Putamen (tissue), 1 donor: Measurements from ENCODE around the gene KRTAP5-4.
A peak's percentile ranks its signal among the peaks of the same experiment; 100 is the strongest.
"Not testable (repeated sequence)": the region's sequence is repeated elsewhere in the genome, so short reads cannot be mapped to it uniquely, and the experiment has no call there.

ENCODE experiments used
- DNase-seq: peaks from one replicate; pipeline ENCODE4 v3.0.0-alpha.2; 2016; ENCODE audit warnings: low spot score

Gene KRTAP5-4

DNA sequence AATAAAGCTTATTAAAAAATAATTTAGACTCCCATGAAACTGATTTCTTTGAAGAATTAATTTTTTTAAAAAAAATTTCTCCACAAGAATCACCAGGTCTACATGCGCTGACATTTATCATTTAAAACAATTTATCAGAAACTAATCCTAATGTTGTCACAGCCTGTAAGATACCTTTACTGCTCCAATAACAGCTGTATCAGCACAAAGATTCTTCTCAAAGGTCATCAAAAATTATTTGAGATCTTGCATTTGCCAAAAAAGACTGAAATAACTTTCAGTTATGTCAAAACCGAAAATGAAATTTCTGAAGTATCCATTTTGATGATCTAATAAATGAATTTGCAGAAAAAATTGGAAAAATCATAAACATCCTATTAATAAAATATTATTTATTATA is 15.7 kb upstream of the KRTAP5-4 start:
- DNase-seq = no peak

DNA sequence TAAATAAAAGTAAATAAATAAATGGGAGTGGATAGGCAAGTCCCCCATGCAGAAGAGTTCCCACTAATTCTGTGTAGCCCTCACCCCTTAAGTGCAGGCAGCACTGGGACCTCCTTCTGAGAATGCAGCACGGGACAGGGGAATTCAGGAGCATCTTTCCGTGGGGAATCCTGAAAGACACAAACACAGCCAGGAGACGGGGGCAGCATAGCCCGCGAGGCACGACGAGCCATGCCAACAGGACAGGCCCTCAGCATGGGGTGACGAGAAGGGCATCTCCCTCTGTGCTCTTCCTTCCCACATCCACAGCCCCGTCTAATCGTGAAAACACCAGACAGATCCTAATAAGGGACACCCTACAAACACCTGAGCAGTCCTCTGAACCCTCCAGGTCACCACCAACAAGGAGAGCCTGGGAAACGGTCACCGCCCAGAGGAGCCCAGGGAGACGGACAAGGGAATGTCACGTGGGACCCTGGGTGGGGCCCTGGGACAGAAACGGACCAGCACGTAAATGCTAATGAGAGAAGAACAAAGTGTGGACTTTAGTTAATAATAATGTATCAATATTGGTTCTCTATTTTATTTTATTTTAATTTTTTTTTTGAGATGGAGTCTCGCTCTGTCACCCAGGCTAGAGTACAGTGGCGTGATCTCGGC is 14.5 kb upstream of the KRTAP5-4 start:
- no peak for DNase-seq

DNA sequence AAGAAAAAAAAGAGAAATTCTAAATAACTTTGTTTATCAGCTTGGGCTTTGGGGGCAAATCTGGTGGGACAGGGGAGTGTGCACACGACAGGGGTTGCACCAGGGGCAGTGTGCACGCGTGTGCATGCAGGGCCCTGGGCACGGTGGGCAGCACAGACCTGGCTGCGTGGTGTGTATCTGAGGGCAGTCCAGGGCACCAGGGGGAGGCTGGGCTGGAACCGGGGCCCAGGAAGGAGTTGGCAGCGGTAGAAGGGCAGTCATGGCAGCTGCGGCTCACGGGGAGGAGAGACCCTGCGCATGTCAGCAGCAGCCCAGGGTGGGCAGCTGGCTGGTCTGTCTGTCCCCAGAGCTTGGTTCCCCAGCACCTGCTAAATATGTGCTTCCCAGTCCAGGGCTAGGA is 11.9 kb upstream of the KRTAP5-4 start:
- no peak for DNase-seq

DNA sequence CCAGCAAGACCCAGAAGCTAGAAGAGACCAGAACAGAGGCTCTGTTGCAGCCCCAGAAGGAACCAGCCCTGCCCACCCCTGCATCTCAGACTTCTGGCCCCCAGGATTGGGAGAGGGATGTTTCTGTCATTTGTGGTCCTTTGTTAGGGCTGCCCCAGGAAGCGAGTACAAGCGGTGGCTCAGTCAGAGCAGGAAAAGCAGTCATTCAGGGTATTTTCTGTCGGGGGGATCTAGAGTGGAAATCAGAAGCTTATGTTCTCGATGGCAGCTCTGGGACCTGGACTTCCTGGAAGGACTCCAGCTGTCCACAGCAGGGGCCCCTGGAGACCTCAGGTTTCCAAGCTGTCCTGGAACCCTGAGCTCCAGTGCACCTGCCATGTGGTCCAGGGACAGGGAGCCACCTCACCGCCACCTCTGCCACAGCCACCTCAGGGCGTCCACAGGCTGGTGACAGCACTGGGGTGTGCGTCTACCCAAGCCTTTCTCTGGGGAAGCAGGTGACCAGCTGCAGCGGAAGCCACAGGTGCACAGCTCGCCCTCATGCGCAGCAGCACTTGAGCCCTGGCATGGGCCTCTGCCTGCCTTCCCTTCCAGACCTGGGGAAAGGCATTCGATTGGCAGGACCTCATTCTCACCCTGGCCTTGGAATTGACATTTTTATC is 10.2 kb upstream of the KRTAP5-4 start:
- DNase-seq = no peak

DNA sequence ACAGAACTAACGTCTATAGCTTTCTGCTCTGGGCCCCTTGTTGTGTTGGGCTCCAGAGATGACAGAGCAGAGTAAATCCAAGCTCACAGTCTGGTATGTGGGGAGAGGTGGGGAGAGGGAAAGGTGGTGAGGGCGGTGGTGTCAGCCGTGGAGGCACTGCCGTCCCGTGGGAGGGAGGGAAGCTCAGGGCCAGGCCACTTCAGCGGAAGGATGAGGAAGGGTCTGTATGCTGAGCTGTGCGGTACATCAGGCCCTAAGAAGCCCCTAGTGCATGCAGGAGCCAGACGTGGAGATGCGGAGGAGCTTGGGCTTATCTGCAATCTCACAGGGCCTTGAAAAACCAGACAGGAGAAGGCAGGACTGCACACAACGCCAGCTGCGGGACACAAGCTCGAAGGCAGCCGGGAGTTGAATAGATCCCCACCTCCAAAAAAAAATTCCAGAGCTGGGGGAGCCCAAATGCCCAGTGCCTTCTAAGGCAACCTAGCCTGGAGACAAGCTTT is 9.2 kb upstream of the KRTAP5-4 start:
- DNase-seq = no peak

DNA sequence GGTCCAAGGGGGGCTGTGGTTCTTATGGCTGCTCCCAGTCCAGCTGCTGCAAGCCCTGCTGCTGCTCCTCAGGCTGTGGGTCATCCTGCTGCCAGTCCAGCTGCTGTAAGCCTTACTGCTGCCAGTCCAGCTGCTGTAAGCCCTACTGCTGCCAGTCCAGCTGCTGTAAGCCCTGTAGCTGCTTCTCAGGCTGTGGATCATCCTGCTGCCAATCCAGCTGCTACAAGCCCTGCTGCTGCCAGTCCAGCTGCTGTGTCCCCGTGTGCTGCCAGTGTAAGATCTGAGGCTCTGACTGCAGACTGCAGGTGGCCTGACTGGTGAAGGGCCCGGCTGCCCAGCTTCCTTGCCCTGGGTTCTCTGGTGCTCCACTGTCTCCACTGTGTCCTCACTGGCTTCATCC is 8.3 kb upstream of the KRTAP5-4 start:
- no peak for DNase-seq

DNA sequence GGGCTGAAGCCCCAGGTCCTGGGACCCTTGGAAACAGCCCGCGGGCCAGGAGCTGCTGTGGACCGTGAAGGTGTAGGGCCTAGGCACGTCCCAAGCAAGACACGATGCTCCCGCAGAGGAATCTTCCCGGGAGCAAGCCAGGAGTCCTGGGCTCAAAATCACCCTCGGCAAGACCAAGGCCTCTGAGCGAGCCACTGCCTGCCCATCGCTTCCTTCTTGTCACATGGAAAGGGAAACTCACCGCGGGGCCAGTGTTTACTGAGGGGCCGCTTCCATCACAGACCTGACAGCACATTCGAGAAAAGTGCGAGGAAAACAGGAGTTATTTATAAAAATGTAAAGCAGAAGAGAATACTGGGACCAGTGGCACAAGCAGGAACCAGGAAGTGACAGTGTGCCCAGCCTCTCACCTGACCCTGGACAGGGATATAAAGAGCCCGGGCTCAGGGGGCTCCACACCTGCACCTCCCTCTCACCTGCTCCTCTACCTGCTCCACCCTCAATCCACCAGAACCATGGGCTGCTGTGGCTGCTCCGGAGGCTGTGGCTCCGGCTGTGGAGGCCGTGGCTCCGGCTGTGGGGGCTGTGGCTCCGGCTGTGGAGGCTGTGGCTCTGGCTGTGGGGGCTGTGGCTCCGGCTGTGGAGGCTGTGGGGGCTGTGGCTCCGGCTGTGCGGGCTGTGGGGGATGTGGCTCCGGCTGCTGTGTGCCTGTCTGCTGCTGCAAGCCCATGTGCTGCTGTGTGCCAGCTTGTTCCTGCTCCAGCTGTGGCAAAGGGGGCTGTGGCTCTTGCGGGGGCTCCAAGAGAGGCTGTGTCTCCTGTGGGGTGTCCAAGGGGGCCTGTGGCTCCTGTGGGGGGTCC is 7.6 kb upstream of the KRTAP5-4 start, which contains the start of gene KRTAP5-5:
Gene KRTAP5-5 (plus strand): TSS at position 450 of the 860 bp plus-strand sequence. CDS start 66 bp downstream, at position 516.
- DNase-seq = no peak

DNA sequence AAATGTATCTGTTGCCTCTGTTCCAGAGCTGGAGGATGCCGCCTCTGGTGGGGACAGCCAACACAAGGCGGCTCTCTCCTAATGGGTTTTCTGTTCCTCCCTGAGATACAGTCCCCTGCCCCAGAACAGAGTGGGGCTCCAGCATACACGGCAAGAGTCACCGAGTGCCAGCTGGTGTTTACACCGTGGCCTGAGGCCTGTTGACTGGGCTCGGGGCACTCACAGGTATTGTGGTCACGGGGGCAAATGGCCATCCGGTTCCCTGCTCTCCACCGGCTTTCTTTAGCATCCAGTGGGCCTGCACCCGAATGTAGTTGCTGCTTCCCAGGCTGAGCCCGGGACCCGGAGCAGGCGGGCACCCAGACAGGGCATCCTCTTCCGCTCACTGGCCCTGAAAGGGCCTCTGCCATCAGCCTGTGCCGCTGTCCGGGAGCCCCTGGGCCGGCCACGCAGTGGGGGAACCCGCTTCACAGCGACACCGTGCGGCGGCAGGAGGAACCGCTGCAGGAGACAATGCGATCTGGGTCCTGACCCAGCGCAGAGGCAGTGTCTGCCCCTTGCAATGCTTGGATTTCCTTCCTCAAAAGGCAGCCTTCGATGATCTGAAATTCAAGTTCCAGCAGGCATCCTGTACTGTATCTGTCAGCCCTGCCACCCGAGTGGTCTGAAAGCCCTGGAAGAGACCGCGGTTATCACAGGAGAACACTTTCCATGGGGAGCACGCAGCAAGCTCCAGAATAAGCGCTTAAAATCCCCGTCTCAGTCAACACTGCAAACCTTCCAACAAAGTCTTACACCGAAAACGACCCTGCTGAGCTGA is 6.8 kb upstream of the KRTAP5-4 start:
- DNase-seq = peak; percentile 28

DNA sequence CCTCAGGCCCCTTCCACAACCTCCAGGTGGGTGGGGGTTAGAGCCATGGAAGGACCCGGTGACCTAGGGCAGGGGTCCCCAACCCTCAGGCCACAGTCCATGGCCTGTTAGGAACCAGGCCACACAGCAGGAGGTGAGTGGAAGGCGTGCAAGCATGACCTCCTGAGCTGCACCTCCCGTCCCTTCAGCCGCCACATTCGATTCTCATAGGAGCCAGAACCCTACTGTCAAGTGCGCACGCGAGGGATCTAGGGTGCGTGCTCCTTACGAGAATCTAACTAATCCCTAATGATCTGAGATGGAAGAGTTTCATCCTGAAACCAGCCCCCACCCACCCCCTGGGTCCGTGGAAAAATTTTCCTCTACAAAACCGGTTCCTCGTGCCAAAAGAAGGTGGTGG is 3.6 kb upstream of the KRTAP5-4 start:
- no peak for DNase-seq

DNA sequence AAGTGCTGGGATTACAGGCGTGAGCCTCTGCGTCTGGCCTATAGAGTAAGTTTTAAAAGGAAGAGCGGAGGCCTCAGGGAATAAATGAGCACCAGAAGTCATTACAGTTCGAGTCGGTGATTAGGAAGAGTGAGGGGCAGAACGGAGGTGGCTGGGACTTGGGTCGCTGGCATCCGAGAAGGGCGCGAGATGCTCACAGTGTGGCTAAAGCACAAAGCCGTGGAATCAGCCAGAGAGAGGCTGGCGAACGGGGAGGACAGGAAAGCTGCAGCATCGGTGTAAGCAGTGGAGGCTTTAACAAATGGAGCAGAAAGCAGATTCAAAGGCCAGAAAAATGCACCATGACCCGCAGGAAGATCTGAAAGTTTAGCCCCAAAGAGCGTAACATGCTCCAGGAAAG is 2.7 kb upstream of the KRTAP5-4 start:
- no peak for DNase-seq

DNA sequence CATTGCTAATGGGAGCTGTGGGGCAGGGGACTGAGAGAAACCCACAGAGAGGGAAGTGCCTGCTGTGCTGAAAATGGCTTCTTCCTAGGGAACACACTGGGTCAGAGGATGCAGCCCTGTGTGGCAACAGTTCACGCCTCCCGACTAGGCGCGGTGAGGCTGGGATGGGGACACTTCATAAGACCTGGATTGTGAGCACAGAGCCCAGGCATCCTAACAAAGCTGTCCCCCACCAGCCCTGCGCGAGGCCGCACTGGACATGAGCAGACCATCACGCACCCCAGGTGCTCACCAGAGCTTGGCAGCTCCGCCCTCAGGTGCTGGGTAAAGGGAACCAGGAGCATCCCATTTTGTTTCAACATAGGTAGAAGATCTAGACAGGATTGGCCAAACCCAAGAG is 1.8 kb upstream of the KRTAP5-4 start:
- DNase-seq = no peak

DNA sequence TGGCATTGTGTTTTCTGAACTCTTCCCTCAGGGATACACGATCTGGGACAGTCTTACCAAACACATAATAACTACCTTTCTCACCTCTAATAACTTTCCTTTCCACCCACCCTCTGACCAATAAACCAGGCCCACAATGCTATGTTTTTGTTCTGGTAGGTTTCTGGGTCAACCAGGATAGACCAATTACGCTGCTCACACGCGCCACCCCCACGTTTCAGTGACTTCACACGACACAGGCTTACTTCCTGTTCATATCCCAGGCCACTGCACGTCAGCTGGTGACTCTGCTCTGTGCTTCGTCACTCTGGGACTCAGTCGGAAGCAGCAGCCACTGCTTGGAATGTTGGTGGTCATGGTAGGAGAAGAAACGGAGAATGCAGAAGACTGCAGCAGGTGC is 2.5 kb downstream of the KRTAP5-4 start:
- DNase-seq = no peak

DNA sequence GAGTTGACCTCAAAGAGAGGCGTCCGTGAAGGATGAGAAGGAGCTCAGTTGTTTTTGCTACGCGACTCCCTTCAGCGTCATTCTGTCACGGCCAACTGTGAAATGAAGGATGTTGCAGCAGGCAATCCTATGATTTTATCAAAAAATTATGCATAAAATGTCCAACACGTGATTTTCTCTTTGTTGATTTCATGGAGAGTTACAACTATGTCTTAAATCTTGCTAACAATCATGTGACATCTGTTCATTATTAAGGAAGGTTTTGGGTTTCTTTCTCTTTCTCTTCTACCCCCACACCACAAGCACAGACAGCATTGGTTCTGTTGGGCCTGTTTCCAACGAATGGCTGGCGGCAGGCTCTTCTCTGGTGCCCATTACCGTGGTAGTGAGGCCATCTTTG is 3.7 kb downstream of the KRTAP5-4 start:
- DNase-seq = no peak

DNA sequence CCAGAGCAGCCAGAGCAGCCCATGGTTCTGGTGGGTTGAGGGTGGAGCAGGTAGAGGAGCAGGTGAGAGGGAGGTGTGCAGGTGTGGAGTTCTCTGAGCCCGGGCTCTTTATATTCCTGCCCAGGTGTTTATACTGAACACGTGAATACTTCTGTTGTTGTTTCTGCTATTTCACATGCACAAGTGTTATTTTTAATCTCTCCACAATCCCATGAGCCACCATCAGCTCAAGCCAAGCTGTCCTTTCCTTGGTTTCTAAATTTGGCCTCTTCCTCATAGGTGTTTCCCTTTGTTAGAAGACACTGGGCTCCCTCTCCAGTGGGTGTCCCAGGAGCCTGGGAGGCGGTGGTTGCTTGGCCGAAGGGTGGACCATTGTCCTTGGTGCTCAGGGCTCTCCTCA is 13.6 kb downstream of the KRTAP5-4 start, which contains the start of gene KRTAP5-3:
Gene KRTAP5-3 (minus strand): TSS at position 101 of the 400 bp plus-strand sequence. CDS start 78 bp downstream, at position 23.
- DNase-seq = no peak

DNA sequence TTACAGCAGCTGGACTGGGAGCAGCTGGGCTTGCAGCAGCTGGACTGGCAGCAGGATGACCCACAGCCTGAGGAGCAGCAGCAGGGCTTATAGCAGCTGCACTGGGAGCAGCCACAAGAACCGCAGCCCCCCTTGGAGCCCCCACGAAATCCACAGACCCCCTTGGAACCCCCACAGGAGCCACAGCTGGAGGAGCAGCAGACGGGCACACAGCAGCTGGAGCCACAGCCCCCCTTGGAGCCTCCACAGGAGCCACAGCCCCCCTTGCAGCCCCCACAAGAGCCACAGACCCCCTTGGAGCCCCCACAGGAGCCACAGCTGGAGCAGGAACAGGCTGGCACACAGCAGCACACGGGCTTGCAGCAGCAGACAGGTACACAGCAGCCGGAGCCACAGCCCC is 14.0 kb downstream of the KRTAP5-4 start:
- DNase-seq = not testable (repeated sequence)

DNA sequence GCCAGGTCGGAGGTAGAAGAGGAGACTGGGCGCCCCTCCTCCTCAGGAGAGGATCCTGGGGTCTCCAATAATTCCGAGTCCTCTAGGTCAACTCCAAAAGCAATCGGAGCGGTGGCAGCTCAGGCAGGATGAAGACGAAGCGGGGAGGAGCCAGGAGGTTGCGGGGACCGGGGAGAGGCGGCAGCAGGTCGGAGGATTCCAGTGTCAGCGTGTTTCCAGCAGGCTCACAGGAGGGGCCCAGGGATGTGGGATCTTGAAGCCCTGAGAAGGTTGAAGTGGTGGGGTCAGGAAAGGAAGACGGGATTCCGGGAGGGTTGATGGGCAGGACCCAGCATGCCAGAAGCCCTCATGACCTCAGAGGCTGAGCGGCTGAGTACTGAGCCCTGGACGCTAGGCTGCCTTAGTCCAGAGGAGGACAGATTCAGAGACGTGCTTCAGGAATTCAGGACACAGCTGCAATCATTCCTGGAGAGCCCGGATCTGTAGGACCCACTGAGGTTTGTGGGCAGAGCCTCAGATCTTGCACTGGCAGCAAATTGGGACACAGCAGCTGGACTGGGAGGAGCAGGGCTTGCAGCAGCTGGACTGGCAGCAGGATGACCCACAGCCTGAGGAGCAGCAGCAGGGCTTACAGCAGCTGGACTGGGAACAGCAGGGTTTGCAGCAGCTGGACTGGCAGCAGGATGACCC is 14.6 kb downstream of the KRTAP5-4 start:
- DNase-seq = not testable (repeated sequence)

DNA sequence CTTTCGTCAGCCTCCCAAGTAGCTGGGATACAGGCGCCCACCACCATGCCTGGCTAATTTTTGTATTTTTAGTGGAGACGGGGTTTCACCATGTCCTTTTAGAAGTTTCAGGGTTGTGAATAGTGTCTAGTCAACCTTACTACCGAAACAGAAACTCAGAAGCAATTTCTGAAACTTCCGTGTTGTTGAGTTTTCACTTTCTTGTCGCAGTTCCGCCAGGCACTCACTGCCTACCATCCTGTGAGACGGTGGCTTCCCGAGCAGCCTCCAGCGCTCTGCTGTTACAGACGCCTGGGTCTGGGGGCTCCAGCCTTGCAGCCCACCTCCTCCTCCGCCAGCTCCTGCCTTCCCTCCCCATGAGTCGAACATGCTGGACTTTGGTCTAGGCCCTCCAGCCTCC is 16.0 kb downstream of the KRTAP5-4 start:
- not testable (repeated sequence) for DNase-seq

DNA sequence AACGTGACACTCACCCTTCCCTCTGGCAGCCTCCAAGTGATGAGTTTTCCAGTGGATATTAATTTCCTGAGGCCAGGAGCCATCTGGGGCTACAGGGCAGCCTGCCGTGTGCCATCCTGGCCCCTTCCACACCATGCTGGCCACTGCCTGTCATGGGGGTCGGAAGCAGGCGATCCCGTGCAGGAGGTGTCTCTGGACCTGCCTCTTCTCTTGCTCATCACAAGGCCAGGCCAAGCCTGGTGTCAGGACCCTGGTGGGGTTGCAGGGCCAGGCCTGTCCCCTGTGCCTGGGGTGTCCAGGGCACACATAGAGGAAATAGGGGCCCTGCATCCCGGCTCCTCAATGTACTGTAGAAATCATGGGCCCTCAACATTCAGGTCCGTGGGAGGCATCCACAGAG is 17.2 kb downstream of the KRTAP5-4 start:
- DNase-seq = no peak

DNA sequence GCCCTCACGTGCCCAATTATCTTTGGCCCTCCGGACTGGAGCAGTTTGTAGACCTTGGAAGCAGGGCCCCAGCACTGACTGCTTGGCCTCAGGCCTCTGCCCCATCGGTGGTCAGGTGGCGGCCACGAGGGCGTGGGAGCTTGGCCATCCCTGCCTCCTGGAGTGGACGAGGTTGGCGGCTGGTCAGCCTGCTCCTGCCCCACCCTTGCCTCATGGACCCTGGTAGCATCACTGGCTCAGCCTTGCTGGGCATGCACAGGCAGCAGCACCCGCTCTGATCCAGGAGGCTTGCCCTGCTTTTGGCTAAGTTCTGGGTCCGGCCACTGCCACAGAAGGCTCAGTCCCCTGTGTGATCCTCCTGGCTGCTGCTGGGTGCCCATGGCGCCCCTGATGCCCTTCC is 17.8 kb downstream of the KRTAP5-4 start:
- DNase-seq = no peak

DNA sequence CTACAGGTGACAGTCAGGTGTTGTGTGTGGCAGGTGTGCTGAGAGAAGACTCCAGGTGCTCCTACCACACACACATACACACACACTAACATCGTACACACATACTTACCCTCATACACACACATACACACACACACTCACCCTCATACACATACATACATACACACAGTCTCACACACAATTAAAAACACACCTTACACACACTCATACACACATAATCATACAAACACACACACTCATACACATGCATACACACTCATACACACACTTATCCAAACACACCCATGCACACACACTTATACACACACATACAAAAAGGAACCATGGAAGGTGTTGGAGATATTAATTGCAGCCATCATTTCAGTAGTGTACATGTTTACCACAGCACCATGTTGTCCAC is 18.3 kb downstream of the KRTAP5-4 start:
- no peak for DNase-seq

DNA sequence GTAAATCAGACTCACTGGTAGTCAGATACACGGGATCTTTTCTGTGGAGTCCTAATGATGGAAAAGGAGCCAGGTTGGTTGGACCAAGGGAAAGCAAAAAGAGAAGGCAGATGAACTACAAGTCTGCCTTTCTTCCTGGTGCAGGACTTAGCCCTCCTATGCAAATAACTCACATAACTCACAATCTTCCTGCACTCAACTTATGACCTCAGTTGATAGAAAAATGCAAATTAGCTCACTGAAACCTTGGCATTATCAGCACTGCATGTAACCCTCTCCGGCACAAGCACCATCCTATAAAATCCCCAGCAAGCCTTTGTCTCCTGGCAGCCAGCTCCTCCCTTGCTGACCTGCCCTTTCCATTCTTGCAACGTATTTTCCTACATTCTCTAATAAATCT is 20.3 kb downstream of the KRTAP5-4 start:
- not testable (repeated sequence) for DNase-seq
